ENCODE measurements around the gene ZDHHC11. TPM values are rescaled to one million over a fixed set of nuclear protein-coding genes. Genes with fewer than 3 reads are reported as not detected.

The ZDHHC11 gene
- total RNA-seq, 1 donor from 2014 or later, result 6.3 TPM

DNA sequence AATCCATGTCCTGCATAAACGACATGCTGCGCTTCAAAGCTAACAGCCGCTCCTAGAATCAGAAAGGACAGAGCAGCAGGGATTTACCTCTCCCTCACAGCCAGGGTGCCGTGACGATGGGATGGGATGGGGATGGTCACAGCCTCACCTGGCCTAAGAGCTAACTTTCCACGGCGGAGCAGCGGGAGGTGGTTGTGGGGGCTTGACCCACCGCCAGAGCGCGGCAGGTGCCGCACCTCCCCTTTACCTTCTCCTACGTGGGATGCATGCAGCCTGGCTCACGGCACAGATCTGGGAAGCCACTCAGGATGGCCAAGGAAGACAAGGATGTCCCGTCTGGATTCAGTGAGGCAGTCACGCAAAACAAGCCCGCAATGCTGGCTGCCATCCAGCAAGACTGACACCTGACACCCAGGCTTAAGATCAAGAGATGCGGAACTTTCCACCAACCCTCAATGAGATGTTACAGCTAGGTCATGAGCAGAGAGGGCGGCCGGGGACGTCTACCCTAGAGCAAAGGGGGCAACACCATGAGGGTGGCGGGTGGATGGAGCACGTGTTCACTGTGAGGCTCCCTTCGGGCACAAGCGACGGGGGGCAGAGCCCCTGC, 36.0 kb upstream of the ZDHHC11 start:
- TF ChIP-seq, protein P1, sequence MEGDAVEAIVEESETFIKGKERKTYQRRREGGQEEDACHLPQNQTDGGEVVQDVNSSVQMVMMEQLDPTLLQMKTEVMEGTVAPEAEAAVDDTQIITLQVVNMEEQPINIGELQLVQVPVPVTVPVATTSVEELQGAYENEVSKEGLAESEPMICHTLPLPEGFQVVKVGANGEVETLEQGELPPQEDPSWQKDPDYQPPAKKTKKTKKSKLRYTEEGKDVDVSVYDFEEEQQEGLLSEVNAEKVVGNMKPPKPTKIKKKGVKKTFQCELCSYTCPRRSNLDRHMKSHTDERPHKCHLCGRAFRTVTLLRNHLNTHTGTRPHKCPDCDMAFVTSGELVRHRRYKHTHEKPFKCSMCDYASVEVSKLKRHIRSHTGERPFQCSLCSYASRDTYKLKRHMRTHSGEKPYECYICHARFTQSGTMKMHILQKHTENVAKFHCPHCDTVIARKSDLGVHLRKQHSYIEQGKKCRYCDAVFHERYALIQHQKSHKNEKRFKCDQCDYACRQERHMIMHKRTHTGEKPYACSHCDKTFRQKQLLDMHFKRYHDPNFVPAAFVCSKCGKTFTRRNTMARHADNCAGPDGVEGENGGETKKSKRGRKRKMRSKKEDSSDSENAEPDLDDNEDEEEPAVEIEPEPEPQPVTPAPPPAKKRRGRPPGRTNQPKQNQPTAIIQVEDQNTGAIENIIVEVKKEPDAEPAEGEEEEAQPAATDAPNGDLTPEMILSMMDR (IDR thresholded peaks at IDR 0.05), result no peak
- Mint-ChIP-seq H3K9me3 (ENCODE audit: unreplicated experiment) (no peaks in the 10 kb centered on the region), H3K36me3 (ENCODE audit: unreplicated experiment) (peaks cover 54% of the 10 kb centered on the region), H3K27me3 (ENCODE audit: unreplicated experiment) (no peaks in the 10 kb centered on the region), H3K4me1 (ENCODE audit: unreplicated experiment) (peaks cover 24% of the 10 kb centered on the region), H3K27ac (ENCODE audit: unreplicated experiment) (no peak overlapping the region), H3K4me3 (ENCODE audit: unreplicated experiment) (no peak overlapping the region)
- DNase-seq (ENCODE audit: extremely low spot score, unreplicated experiment), result no peak

DNA sequence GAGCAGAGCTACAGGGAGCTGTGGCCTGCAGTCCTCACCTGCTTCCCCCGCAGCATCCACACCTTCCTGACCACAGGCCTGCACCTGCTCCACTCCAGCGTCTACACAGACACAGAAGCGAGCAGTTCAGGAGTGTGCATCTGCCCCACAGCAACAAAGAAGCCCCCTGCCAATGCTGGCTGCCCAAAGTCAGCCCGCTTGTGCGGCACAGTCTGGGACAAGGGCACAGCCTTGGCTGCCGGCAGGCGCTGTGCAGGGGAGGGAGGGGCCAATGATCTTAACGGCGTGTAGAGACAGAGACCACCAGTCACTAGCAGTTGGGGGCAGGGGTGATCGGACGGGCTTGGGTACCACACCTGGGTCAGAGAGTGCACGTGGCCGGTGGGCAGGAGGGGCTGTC, 35.2 kb upstream of the ZDHHC11 start:
- Mint-ChIP-seq H3K4me1 (ENCODE audit: unreplicated experiment) (peaks cover 18% of the 10 kb centered on the region), H3K9me3 (ENCODE audit: unreplicated experiment) (no peaks in the 10 kb centered on the region), H3K27me3 (ENCODE audit: unreplicated experiment) (no peaks in the 10 kb centered on the region), H3K27ac (ENCODE audit: unreplicated experiment) (no peak overlapping the region), H3K36me3 (ENCODE audit: unreplicated experiment) (peaks cover 60% of the 10 kb centered on the region), H3K4me3 (ENCODE audit: unreplicated experiment) (no peak overlapping the region)
- no peak for DNase-seq (ENCODE audit: extremely low spot score, unreplicated experiment)
- TF ChIP-seq, protein P1 (IDR thresholded peaks at IDR 0.05), result no peak

- H3K9me3 Mint-ChIP-seq (ENCODE audit: unreplicated experiment), result no peaks in the 10 kb centered on the region
- peaks cover 13% of the 10 kb centered on the region for H3K4me1 Mint-ChIP-seq (ENCODE audit: unreplicated experiment)
- H3K4me3 Mint-ChIP-seq (ENCODE audit: unreplicated experiment), result no peak overlapping the region
- peaks cover 63% of the 10 kb centered on the region for H3K36me3 Mint-ChIP-seq (ENCODE audit: unreplicated experiment)
- TF ChIP-seq, protein P1 (IDR thresholded peaks at IDR 0.05), result no peak
- no peak overlapping the region for H3K27ac Mint-ChIP-seq (ENCODE audit: unreplicated experiment)
- no peaks in the 10 kb centered on the region for H3K27me3 Mint-ChIP-seq (ENCODE audit: unreplicated experiment)
- DNase-seq (ENCODE audit: extremely low spot score, unreplicated experiment), result no peak
These were observed 34.7 kb upstream of the ZDHHC11 start for GRCh38 chr5:885529-885928.

DNA sequence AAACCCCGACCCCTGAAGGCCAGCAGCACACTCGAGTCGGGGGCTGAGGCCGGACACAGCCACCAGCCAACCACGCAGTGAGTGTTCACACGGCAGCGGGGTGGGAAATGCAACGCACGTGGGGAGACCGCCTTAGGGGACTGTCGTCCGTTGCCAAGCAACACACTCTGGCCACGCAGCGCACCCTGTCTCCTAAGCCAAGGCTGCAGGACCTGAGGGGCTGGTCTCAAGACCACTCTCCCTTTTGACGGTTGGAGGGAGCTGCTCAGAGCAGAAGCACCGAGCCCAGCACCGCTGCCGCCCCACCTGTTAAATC, 34.3 kb upstream of the ZDHHC11 start:
- Mint-ChIP-seq H3K4me3 (ENCODE audit: unreplicated experiment) (no peak overlapping the region), H3K36me3 (ENCODE audit: unreplicated experiment) (peaks cover 63% of the 10 kb centered on the region), H3K4me1 (ENCODE audit: unreplicated experiment) (peaks cover 11% of the 10 kb centered on the region), H3K9me3 (ENCODE audit: unreplicated experiment) (no peaks in the 10 kb centered on the region), H3K27me3 (ENCODE audit: unreplicated experiment) (no peaks in the 10 kb centered on the region), H3K27ac (ENCODE audit: unreplicated experiment) (no peak overlapping the region)
- TF ChIP-seq, protein P1 (IDR thresholded peaks at IDR 0.05), result no peak
- DNase-seq (ENCODE audit: extremely low spot score, unreplicated experiment), result no peak

DNA sequence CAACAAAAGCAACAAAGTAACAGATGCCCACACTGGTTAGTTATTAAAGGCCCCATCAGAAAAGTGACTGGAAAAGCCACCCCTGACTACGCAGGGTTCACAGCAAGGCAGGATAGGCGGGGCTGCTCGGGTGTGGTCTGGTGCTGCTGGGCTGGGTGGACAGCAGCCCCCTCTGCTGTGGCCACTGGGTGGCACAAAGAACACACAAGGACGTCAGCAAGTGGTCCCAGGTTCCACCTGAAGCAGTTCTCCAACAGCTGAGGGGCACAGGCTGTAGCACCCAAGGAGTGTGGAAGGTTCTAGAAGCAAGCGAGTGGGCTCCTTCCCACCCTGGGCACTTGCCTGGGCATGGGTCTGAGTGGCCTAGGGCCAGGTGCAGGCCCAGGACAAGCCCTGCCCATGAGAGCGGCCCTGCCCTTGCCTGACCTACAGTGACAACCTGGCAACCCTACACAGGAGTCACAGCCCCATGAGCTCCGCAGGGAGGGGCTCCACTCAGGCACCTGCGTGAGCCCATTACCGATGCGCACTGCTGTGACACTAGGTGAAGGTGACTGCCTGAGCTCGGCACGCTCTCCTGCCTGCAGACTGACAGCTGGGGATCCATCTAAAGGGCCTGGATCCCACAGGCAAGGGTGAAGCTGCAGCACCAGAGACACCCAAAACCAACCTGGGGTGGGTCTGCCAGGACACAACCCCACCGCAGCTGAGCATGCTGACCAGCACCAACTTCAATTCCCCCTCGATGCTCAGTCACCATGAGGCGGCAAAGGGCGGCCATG, 33.8 kb upstream of the ZDHHC11 start:
- TF ChIP-seq, protein P1 (IDR thresholded peaks at IDR 0.05), result no peak
- H3K36me3 Mint-ChIP-seq (ENCODE audit: unreplicated experiment), result peaks cover 63% of the 10 kb centered on the region
- H3K4me3 Mint-ChIP-seq (ENCODE audit: unreplicated experiment), result no peak overlapping the region
- peaks cover 11% of the 10 kb centered on the region for H3K4me1 Mint-ChIP-seq (ENCODE audit: unreplicated experiment)
- no peaks in the 10 kb centered on the region for H3K9me3 Mint-ChIP-seq (ENCODE audit: unreplicated experiment)
- H3K27me3 Mint-ChIP-seq (ENCODE audit: unreplicated experiment), result no peaks in the 10 kb centered on the region
- H3K27ac Mint-ChIP-seq (ENCODE audit: unreplicated experiment), result no peak overlapping the region
- no peak for DNase-seq (ENCODE audit: extremely low spot score, unreplicated experiment)
